Measurements from ENCODE around the gene VTA1. TPM values are rescaled to one million over a fixed set of nuclear protein-coding genes. Genes with fewer than 3 reads are reported as not detected.

VTA1 gene
- total and polyA plus RNA-seq, 4 donors: 17.3 to 33.2 (median 28.3) TPM

- no peak for TF ChIP-seq ZBTB33 (IDR thresholded peaks at IDR 0.05)
Measured at GRCh38 chr6:142233945-142234682, 87.1 kb downstream of the VTA1 start (continued).

- no peak for DNase-seq (ENCODE audit: low spot score)
- TF ChIP-seq NR2F2 (IDR thresholded peaks at IDR 0.05) (no peak), ZBTB33 (IDR thresholded peaks at IDR 0.05) (no peak), FOXA1 (IDR thresholded peaks at IDR 0.05) (no peak), EGR1 (IDR thresholded peaks at IDR 0.05; ENCODE audit: low read depth in 2 of 2) (no peak), HNF4A (conservative IDR thresholded peaks at IDR 0.05) (no peak), SP1 (IDR thresholded peaks at IDR 0.05) (no peak), HNF4G (IDR thresholded peaks at IDR 0.05) (no peak), RAD21 (IDR thresholded peaks at IDR 0.05) (no peak), RXRA (IDR thresholded peaks at IDR 0.05) (no peak), GABPA (IDR thresholded peaks at IDR 0.05 in 1 of 2, conservative IDR thresholded peaks at IDR 0.05 in 1 of 2) (no peak), YY1 (IDR thresholded peaks at IDR 0.05) (no peak), TAF1 (conservative IDR thresholded peaks at IDR 0.05) (no peak), ATF3 (IDR thresholded peaks at IDR 0.05) (no peak), JUND (IDR thresholded peaks at IDR 0.05) (no peak), FOXA2 (IDR thresholded peaks at IDR 0.05) (no peak)
- TF ChIP-seq, protein P1, sequence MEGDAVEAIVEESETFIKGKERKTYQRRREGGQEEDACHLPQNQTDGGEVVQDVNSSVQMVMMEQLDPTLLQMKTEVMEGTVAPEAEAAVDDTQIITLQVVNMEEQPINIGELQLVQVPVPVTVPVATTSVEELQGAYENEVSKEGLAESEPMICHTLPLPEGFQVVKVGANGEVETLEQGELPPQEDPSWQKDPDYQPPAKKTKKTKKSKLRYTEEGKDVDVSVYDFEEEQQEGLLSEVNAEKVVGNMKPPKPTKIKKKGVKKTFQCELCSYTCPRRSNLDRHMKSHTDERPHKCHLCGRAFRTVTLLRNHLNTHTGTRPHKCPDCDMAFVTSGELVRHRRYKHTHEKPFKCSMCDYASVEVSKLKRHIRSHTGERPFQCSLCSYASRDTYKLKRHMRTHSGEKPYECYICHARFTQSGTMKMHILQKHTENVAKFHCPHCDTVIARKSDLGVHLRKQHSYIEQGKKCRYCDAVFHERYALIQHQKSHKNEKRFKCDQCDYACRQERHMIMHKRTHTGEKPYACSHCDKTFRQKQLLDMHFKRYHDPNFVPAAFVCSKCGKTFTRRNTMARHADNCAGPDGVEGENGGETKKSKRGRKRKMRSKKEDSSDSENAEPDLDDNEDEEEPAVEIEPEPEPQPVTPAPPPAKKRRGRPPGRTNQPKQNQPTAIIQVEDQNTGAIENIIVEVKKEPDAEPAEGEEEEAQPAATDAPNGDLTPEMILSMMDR (IDR thresholded peaks at IDR 0.05; ENCODE audit: low read depth, low read length, missing input control): no peak
- TF ChIP-seq, protein P2, sequence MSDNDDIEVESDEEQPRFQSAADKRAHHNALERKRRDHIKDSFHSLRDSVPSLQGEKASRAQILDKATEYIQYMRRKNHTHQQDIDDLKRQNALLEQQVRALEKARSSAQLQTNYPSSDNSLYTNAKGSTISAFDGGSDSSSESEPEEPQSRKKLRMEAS (IDR thresholded peaks at IDR 0.05): no peak
- TF ChIP-seq, protein P3, sequence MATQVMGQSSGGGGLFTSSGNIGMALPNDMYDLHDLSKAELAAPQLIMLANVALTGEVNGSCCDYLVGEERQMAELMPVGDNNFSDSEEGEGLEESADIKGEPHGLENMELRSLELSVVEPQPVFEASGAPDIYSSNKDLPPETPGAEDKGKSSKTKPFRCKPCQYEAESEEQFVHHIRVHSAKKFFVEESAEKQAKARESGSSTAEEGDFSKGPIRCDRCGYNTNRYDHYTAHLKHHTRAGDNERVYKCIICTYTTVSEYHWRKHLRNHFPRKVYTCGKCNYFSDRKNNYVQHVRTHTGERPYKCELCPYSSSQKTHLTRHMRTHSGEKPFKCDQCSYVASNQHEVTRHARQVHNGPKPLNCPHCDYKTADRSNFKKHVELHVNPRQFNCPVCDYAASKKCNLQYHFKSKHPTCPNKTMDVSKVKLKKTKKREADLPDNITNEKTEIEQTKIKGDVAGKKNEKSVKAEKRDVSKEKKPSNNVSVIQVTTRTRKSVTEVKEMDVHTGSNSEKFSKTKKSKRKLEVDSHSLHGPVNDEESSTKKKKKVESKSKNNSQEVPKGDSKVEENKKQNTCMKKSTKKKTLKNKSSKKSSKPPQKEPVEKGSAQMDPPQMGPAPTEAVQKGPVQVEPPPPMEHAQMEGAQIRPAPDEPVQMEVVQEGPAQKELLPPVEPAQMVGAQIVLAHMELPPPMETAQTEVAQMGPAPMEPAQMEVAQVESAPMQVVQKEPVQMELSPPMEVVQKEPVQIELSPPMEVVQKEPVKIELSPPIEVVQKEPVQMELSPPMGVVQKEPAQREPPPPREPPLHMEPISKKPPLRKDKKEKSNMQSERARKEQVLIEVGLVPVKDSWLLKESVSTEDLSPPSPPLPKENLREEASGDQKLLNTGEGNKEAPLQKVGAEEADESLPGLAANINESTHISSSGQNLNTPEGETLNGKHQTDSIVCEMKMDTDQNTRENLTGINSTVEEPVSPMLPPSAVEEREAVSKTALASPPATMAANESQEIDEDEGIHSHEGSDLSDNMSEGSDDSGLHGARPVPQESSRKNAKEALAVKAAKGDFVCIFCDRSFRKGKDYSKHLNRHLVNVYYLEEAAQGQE (IDR thresholded peaks at IDR 0.05): no peak
- H3K4me3 ChIP-seq (ENCODE audit: low read depth in 1 of 3, low read length in 3 of 3): no peak overlapping the region
- WGBS: 49% methylated on average over 3 of the region's 3 CpGs
- H3K4me1 ChIP-seq (ENCODE audit: control insufficient read depth in 4 of 4, insufficient read depth in 4 of 4, low read length in 3 of 4): no peaks in the 10 kb centered on the region
- no peaks in the 10 kb centered on the region for H3K27me3 ChIP-seq (ENCODE audit: control insufficient read depth in 4 of 4, insufficient read depth in 4 of 4, low read length in 3 of 4)
- H3K27ac ChIP-seq (ENCODE audit: low read depth in 1 of 2, low read length in 2 of 2): no peak overlapping the region
- H3K9ac ChIP-seq (ENCODE audit: low read depth in 1 of 2, low read length in 2 of 2): no peak overlapping the region
- no peaks in the 10 kb centered on the region for H3K9me3 ChIP-seq (ENCODE audit: control insufficient read depth in 4 of 4, low read length in 3 of 4)
- H3K36me3 ChIP-seq (ENCODE audit: control insufficient read depth in 4 of 4, insufficient read depth in 3 of 4, low read depth in 1 of 4, low read length in 3 of 4): no peaks in the 10 kb centered on the region
Measured at GRCh38 chr6:142235272-142235671, 88.2 kb downstream of the VTA1 start.
